HG02678 (cell line): Measurements from ENCODE around the gene GHRL.
A peak's percentile ranks its signal among the peaks of the same experiment; 100 is the strongest.
"Not testable (repeated sequence)": the region's sequence is repeated elsewhere in the genome, so short reads cannot be mapped to it uniquely, and the experiment has no call there.

ENCODE experiments used
- ATAC-seq: cut with Tn5 transposase; IDR thresholded peaks from one replicate; pipeline ENCODE4 v1.9.1; 2021; ENCODE audit warnings: mild to moderate bottlenecking, moderate library complexity; ENCODE audit not compliant: unreplicated experiment

Gene GHRL

GRCh38 chr3:10300087-10300486 lies 7.3 kb upstream of the GHRL start:
- ATAC-seq = no peak

- ATAC-seq = peak; percentile 83
Observed at GRCh38 chr3:10299679-10300078, 6.9 kb upstream of the GHRL start.

DNA sequence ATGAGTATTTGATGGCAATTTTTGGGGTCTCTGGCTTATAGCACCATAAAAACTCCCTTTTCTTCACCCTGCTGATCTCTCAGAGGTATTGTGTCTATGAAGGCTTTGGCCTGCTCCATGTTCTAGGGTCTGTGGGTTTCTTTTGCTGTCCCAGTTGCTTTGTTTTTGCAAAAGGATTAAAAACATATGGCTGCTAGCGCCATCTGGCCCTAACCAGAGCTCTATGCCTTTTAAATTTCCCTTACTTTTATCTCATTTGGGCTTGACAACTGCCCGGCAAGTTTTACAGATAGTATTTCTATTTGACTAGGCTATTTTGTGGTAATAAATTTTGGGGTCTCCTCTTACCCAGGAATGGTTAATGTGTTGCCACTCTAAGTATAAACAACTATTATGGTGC lies 6.4 kb upstream of the GHRL start:
- no peak for ATAC-seq

DNA sequence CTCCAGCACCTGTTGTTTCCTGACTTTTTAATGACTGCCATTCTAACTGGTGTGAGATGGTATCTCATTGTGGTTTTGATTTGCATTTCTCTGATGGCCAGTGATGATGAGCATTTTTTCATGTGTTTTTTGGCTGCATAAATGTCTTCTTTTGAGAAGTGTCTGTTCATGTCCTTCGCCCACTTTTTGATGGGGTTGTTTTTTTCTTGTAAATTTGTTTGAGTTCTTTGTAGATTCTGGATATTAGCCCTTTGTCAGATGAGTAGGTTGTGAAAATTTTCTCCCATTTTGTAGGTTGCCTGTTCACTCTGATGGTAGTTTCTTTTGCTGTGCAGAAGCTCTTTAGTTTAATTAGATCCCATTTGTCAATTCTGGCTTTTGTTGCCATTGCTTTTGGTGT lies 5.3 kb upstream of the GHRL start:
- not testable (repeated sequence) for ATAC-seq

GRCh38 chr3:10294030-10294586 lies 1.4 kb upstream of the GHRL start:
- ATAC-seq = no peak

DNA sequence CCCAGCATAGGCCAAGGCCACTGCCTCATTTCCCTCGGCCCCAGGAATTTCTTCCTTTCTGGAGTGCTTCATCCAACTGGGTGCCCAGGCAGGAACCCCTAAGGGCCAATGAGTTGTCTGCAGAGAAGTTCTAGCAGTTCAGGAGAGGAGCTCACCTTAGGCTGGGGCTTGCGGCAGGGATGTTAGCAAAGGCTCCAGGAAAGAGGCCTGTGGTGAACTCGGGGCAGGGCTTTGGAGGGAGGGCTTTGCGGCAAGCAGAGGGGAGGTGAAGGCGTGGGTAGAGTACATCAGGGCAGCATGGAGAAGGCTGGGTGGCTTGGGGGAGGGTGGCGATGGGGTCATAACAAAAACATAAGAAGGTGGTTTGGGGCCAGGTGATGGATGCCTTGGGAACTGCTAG lies 1.1 kb downstream of the GHRL start:
- ATAC-seq = no peak

GRCh38 chr3:10290481-10291176 lies 2.1 kb downstream of the GHRL start:
- no peak for ATAC-seq

DNA sequence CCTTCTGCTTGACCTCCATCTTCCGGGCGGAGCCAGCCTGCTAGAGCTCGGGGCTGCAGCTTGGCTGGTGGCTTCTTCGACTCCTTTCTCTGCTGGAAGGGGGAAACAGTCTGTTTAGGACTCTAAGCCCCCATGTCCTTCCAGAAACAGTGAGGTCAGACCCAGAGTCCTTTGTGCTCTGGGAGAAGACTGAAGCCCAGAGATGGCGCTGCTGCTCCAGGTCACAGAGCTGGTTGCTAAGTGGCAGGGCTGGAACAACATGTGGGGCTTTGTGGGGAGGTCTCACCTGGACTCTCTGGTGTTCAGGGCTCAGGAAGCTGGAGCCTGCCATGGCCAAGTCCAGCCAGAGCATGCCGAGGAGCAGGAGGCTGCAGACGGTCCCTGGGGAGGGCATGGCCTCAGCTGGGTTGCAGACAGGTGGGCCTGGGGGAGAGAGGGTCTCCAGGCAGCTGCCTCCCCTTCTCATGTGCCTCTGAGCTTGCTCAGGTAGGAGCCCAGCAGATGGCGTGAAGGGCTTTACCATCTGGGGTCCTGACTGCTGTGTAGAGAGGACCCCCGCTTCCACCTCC lies 2.9 kb downstream of the GHRL start:
- ATAC-seq = no peak

GRCh38 chr3:10289077-10289476 lies 3.7 kb downstream of the GHRL start:
- ATAC-seq = no peak

DNA sequence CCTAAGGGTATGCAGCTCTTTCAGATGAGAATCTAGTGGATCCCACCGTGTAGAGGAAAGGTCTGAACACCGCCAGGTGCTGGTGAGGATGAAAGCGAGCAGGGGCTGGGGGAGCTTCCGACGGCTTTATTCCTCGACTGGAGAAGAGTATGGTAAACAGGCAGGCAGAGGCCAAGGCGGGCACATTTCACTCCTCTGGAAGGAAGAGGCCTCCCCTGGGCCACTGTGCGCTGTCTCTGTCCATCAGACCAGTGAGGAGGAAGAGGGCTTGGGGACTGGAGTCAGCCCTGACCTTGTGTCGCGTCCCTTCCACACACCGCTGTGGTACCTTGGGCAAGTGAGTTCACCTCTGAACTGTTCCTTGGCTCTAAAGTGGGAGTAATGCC lies 4.2 kb downstream of the GHRL start:
- no peak for ATAC-seq

GRCh38 chr3:10287936-10288574 lies 4.7 kb downstream of the GHRL start:
- no peak for ATAC-seq

- ATAC-seq = no peak
Observed at GRCh38 chr3:10286596-10287295, 6.0 kb downstream of the GHRL start.

DNA sequence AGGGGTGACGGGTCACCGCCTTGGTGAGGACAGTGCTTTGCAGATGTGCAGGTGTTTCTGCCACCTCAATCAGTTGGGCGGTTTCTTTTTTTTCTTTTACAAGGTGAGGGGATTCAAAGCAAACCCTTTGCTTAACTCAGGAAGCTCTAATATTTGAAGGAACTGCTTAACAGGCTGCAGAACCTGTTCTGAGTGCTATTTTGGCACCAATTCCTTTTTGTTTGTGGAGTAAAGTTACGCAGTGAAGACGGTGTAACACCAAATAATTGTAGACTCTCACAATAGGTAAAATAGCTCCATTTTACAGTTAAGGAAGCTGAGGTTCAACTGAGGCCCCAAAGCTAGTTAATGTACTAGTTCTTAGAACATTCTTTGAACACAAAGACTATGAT lies 6.6 kb downstream of the GHRL start:
- ATAC-seq = no peak

DNA sequence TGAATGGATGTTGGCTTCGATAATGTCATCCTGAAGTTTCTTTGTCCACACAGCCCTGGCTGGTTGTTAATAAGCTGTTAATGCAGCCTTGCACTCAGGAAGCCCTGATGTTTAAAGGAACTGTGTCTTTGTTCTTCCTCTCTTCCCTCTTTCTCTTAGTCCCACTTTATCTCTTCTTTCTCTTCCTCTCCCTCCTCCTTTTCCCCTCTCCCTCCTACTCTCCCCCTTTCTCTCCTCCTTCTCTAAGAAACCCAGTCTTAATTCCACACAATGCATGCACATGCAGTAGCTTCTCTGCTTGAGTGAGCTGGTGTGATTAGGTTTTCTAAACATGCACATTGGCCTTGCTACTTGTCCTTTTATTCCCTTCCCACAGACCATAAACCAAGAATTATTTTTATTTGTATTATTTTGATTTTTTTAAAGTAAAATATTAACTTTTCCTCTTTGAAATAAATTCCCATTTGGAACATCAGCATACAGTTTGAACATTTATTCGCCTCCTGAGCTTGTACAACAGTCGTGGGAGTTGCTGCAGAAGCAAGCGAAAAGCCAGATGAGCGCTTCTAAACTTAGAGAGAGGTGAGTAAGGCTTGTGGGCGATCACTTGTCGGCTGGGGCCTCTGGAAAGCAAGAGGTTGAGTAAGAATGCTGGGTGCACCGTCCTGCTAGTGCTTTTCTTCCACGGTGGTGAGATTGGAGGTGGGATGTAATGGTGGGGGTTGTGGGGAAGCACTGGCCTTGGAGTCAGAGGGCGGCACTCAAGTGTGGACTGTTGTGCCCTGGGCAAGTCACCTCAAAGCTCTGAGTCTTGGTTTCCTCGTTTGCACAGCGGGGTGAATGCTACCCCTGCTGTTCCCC lies 7.2 kb downstream of the GHRL start:
- ATAC-seq = no peak

GRCh38 chr3:10284496-10284895 lies 8.3 kb downstream of the GHRL start:
- ATAC-seq = no peak

DNA sequence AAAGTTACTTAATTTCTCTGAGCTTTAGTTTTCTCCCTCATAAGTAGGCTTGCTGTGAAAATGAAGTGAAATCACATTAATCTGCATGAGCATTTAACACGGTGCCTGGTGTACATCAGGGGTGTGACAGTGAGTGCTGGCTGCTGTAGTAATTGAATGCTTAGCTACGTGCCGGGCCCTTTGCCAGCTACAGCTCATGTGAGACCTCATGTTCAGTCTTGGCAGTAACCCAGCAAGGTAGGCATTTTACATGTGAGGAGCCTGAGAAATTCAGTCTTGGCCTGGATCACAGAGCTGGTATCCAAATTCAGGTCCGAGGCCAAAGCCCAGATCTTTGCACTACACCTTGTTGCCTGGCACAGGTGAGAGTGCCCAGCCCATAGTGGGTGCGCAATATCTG lies 9.1 kb downstream of the GHRL start:
- ATAC-seq = no peak

GRCh38 chr3:10281951-10282350 lies 10.8 kb downstream of the GHRL start:
- no peak for ATAC-seq

DNA sequence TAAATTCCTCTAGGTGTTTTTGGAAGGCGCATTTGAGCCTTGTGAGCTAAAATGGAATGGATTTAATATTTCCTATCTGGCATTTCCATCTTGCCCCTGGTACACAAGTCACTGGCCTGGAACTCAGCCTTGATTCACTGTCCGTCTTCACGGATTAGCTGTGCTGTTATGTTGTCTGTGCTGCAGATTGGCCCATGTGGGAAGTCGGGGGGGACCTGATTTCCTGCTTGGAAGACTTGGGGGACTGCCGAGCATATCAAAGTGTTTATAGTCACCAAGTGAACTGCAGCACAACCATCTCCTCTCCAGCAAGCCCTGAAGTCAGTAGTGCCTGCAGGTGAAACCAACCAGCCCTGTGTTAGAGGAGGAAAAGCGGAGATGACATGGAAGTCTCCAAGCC lies 12.2 kb downstream of the GHRL start:
- ATAC-seq = no peak

- ATAC-seq = no peak
Observed at GRCh38 chr3:10280177-10280529, 12.6 kb downstream of the GHRL start.

GRCh38 chr3:10279384-10280176 lies 13.2 kb downstream of the GHRL start:
- no peak for ATAC-seq
